K562 (cell line): Measurements from ENCODE around the gene PGBD1. TPM values are rescaled to one million over a fixed set of nuclear protein-coding genes. Genes with fewer than 3 reads are reported as not detected.
A peak's percentile ranks its signal among the peaks of the same experiment; 100 is the strongest.

Experiments
- ATAC-seq: fragments of 200-7000 bp; cut with Tn5 transposase; 3 replicates; pipeline ENCODE4 v1.9.1; 2020; ENCODE audit warnings: moderate library complexity
- BruUV-seq: library from RNA; stranded (reverse); fragments of 400-500 nt; replicated peaks from 2 replicates; lab custom pipeline; 2021; lab: Mats Ljungman, UMichigan
- CTCF ChIA-PET: fragments of 300-600 bp; formaldehyde crosslinking; extraction: SDS; loops from one replicate; lab custom pipeline; 2021; ENCODE audit warnings: low intra/inter-chr PET ratio; lab: Yijun Ruan, JAX
- POLR2A ChIA-PET: fragments of 300-600, 350-650 bp; sonication (Branson Sonifier 250); formaldehyde crosslinking; extraction: SDS; loops from one replicate; lab custom pipeline; 2021; ENCODE audit warnings: antibody characterized with exemption, inconsistent platforms; lab: Yijun Ruan, JAX
- DNase-seq, 4 experiments: peaks; one replicate each; pipeline versions ENCODE4 v3.0.0 to v3.0.0-alpha.2; 2011 to 2018; ENCODE audit warnings: low spot score in 3 of 4, mixed read lengths in 3 of 4; ENCODE audit errors: extremely low read depth in 1 of 4
- FAIRE-seq: peaks from 2 replicates; lab custom pipeline; 2011; peaks lifted over from hg19 to GRCh38; lab: Jason Lieb, UNC
- H2AFZ ChIP-seq: 2 replicates; pipeline ENCODE4 v1.6.0; 2011; ENCODE audit warnings: low read depth, low read length, control low read depth, inconsistent platforms
- H3K27ac ChIP-seq: fragments of 200-600 bp; 3 replicates; pipeline ENCODE4 v1.8.0; 2011; ENCODE audit warnings: low read depth, mild to moderate bottlenecking, control low read depth, inconsistent platforms, low read length, moderate library complexity, mixed read lengths; ENCODE audit errors: extremely low read depth
- H3K27me3 ChIP-seq, 2 experiments: fragments of 300-600 bp in 1 of 2; 2 replicates in 1 of 2; 3 replicates in 1 of 2; pipeline versions ENCODE4 v1.6.0 to v1.8.0; 2011; ENCODE audit warnings: inconsistent platforms in 2 of 2, low read length in 2 of 2, mild to moderate bottlenecking in 1 of 2, mixed read lengths in 1 of 2, moderate library complexity in 1 of 2; ENCODE audit not compliant: control insufficient read depth in 2 of 2, insufficient read depth in 2 of 2
- H3K36me3 ChIP-seq: fragments of 300-600 bp; 3 replicates; pipeline ENCODE4 v1.8.0; 2011; ENCODE audit warnings: mild to moderate bottlenecking, low read length, inconsistent platforms; ENCODE audit not compliant: control insufficient read depth, insufficient read depth
- H3K4me1 ChIP-seq, 2 experiments: fragments of 200-600 bp in 1 of 2; replicated peaks in 1 of 2; 2 replicates in 1 of 2; 3 replicates in 1 of 2; pipeline versions ENCODE4 v1.5.1 to v1.8.0; 2011; ENCODE audit warnings: inconsistent platforms in 2 of 2, low read length in 2 of 2, mild to moderate bottlenecking in 1 of 2, mixed read lengths in 1 of 2, moderate library complexity in 1 of 2; ENCODE audit not compliant: control insufficient read depth in 2 of 2, insufficient read depth in 2 of 2
- H3K4me2 ChIP-seq: 2 replicates; pipeline ENCODE4 v1.6.1; 2011; ENCODE audit warnings: low read length, control low read depth, inconsistent platforms, mixed read lengths; ENCODE audit not compliant: insufficient read depth
- H3K4me3 ChIP-seq: fragments of 200-600 bp; sonication (generic), shearing (Covaris generic); 2 replicates; pipeline ENCODE4 v1.5.1; 2016; ENCODE audit warnings: control low read depth, inconsistent platforms
- H3K79me2 ChIP-seq: fragments of 200-600 bp; 3 replicates; pipeline ENCODE4 v1.8.0; 2011; ENCODE audit warnings: low read length, inconsistent platforms; ENCODE audit not compliant: control insufficient read depth, insufficient read depth
- H3K9ac ChIP-seq, 2 experiments: 2 replicates each; pipeline versions ENCODE4 v1.6.0 to v1.6.1; 2011; ENCODE audit warnings: low read depth in 2 of 2, low read length in 2 of 2, control low read depth in 1 of 2, inconsistent platforms in 1 of 2, mild to moderate bottlenecking in 1 of 2, mixed read lengths in 1 of 2; ENCODE audit not compliant: insufficient read depth in 1 of 2
- H3K9me1 ChIP-seq: one replicate; pipeline ENCODE4 v1.6.0; 2011; ENCODE audit warnings: inconsistent platforms, mild to moderate bottlenecking, low read length, moderate library complexity; ENCODE audit not compliant: control insufficient read depth, insufficient read depth
- H3K9me3 ChIP-seq: replicated peaks from 2 replicates; pipeline ENCODE4 v1.5.1; 2011; ENCODE audit warnings: low read depth, low read length, inconsistent platforms; ENCODE audit not compliant: control insufficient read depth, insufficient read depth
- H4K20me1 ChIP-seq: replicated peaks from 2 replicates; pipeline ENCODE4 v1.6.1; 2011; ENCODE audit warnings: low read length, inconsistent platforms, mixed read lengths; ENCODE audit not compliant: control insufficient read depth, insufficient read depth
- ZFX ChIP-seq: sonication (generic); formaldehyde crosslinking; IDR thresholded peaks from 2 replicates; pipeline ENCODE4 v1.8.0; 2022; ENCODE audit warnings: mild to moderate bottlenecking, missing genetic modification reagents, moderate library complexity
- ZNF12 ChIP-seq: sonication (generic); formaldehyde crosslinking; IDR thresholded peaks from 2 replicates; pipeline ENCODE4 v1.4.0; 2020; ENCODE audit warnings: mild to moderate bottlenecking, missing genetic modification reagents
- WGBS: fragments of 100-300 bp; shearing (Covaris generic); methylation state at CpG from one replicate; pipeline ENCODE4 v1.1.6; 2016; ENCODE audit warnings: low coverage, mixed read lengths; ENCODE audit not compliant: insufficient coverage; ENCODE audit errors: missing lambda C conversion rate; 5-methylcytosine and 5-hydroxymethylcytosine counted together
- in situ Hi-C: fragments of 300-500 bp; cut with MboI; formaldehyde crosslinking; loops from 4 replicates; pipeline ENCODE4 v1.15.0; 2018; ENCODE audit warnings: inconsistent platforms, mixed read lengths
- intact Hi-C: fragments of 100-400 bp; cut with micrococcal nuclease; formaldehyde crosslinking; loops from 2 replicates; pipeline ENCODE4 v1.14.2; 2022
- polyA plus RNA-seq, 8 experiments: library from polyadenylated mRNA; depleted of rRNA in 4 of 8; stranded (reverse) in 5 of 8; unstranded in 3 of 8; fragments of >200 nt; fragmentation: Nextera tagmentation in 2 of 8; fragmentation: Illumina TruSeq in 1 of 8; extraction: Ambion mirVana in 2 of 8; extraction: Trizol in 1 of 8; gene quantifications; 2 replicates each; pipeline versions ENCODE4 v1.2.1 to v1.2.3, GENCODE V29; 2011 to 2014; ENCODE audit warnings: inconsistent platforms in 1 of 8, missing spikeins in 1 of 8
- total RNA-seq, 7 experiments: library from RNA; depleted of rRNA in 6 of 7; stranded (reverse); fragments of >200 nt in 6 of 7; fragmentation: Illumina TruSeq in 2 of 7; extraction: Trizol in 2 of 7; gene quantifications; 2 replicates each; pipeline versions ENCODE4 v1.2.1 to v1.2.3, GENCODE V29; 2011 to 2021; ENCODE audit warnings: low replicate concordance in 1 of 7
- TF ChIP-seq, protein P1 (sequence below), 2 experiments: IDR thresholded peaks; 2 replicates each; pipeline ENCODE4 v1.6.1; 2011; ENCODE audit warnings: borderline replicate concordance in 1 of 2, control low read depth in 1 of 2, low read depth in 1 of 2, low read length in 1 of 2, mild to moderate bottlenecking in 1 of 2, mixed read lengths in 1 of 2, moderate library complexity in 1 of 2; ENCODE audit not compliant: insufficient read depth in 1 of 2, insufficient read length in 1 of 2, poor library complexity in 1 of 2, severe bottlenecking in 1 of 2; ENCODE audit errors: extremely low read depth in 1 of 2
- TF ChIP-seq, protein P2 (sequence below): sonication (generic); formaldehyde crosslinking; IDR thresholded peaks from 2 replicates; pipeline ENCODE4 v1.8.1; 2023; ENCODE audit warnings: missing genetic modification reagents, mild to moderate bottlenecking, borderline replicate concordance

Gene PGBD1
- total and polyA plus RNA-seq, 9 of the 15 experiments (the other 6 are each of a cell fraction or from before 2014, with no cell fraction given), result 3.3 to 9.0 (median 7.3) TPM

DNA sequence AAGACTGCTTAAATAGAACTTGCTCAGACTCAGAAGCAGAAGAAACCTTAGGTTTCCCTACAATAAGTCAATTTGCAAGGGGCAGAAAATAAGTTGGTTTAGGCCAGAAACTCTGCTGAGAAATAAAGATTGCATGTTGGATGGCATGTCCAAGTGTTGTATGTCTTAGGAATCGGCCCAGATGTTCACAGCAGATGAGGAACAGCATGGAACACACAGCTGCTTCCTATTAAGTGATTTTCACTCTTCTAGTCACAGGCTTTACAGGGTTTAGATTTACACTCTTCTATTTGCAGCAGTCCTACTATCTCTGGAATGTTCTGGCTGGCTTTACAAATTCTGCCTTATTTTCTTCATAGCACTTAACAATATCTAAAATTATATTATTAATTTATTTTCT lies 32.5 kb upstream of the PGBD1 start (continued):
- TF ChIP-seq, protein P1, sequence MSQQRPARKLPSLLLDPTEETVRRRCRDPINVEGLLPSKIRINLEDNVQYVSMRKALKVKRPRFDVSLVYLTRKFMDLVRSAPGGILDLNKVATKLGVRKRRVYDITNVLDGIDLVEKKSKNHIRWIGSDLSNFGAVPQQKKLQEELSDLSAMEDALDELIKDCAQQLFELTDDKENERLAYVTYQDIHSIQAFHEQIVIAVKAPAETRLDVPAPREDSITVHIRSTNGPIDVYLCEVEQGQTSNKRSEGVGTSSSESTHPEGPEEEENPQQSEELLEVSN (IDR thresholded peaks at IDR 0.05; ENCODE audit: borderline replicate concordance in 1 of 2, extremely low read depth in 1 of 2, insufficient read depth in 1 of 2, insufficient read length in 1 of 2, low read depth in 1 of 2, low read length in 1 of 2, poor library complexity in 1 of 2, severe bottlenecking in 1 of 2), result no peak

DNA sequence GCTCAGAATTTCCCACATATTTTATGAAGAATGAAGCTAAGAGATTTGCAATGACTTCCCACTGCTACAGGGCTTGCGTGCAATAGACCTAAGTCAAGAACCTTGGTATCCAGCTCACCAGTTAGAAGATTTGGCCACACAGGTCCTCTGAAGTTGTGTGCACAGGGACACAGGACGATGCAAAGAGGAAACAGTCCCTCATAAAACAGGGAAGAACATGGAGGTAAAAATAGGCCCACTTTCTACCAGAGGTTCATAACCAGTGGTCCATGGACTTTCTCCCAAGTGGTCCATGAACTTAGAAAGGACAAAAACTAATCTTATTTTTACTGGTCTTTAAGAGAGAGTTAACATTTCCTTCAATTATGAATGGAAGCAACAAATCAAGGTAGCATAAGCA lies 30.6 kb upstream of the PGBD1 start:
- H3K4me1 ChIP-seq, result peaks cover 10 to 24% of the 10 kb centered on the region in 2 experiments
- peak overlapping the region in 1 of 2 experiments; percentile 77; a peak in 2 of 4 replicates for H3K9ac ChIP-seq
- intact Hi-C loops, result no loop called here
- no peaks in the 10 kb centered on the region for H3K27me3 ChIP-seq
- no TSS peak for BruUV-seq
- no peaks in the 10 kb centered on the region for H4K20me1 ChIP-seq
- peaks cover 19% of the 10 kb centered on the region for H3K79me2 ChIP-seq
- H3K4me2 ChIP-seq, result peak overlapping the region; percentile 99
- POLR2A ChIA-PET, result interaction anchor here (1.1 to 8.3 kb wide), 3 partner anchors 9 to 17 kb away, joined by 5 to 73 read pairs (median 9); partner anchors contain the start of gene ZSCAN26
- 56% methylated on average over 2 of the region's 2 CpGs for WGBS
- in situ Hi-C loops, result no loop called here
- TF ChIP-seq, protein P2, sequence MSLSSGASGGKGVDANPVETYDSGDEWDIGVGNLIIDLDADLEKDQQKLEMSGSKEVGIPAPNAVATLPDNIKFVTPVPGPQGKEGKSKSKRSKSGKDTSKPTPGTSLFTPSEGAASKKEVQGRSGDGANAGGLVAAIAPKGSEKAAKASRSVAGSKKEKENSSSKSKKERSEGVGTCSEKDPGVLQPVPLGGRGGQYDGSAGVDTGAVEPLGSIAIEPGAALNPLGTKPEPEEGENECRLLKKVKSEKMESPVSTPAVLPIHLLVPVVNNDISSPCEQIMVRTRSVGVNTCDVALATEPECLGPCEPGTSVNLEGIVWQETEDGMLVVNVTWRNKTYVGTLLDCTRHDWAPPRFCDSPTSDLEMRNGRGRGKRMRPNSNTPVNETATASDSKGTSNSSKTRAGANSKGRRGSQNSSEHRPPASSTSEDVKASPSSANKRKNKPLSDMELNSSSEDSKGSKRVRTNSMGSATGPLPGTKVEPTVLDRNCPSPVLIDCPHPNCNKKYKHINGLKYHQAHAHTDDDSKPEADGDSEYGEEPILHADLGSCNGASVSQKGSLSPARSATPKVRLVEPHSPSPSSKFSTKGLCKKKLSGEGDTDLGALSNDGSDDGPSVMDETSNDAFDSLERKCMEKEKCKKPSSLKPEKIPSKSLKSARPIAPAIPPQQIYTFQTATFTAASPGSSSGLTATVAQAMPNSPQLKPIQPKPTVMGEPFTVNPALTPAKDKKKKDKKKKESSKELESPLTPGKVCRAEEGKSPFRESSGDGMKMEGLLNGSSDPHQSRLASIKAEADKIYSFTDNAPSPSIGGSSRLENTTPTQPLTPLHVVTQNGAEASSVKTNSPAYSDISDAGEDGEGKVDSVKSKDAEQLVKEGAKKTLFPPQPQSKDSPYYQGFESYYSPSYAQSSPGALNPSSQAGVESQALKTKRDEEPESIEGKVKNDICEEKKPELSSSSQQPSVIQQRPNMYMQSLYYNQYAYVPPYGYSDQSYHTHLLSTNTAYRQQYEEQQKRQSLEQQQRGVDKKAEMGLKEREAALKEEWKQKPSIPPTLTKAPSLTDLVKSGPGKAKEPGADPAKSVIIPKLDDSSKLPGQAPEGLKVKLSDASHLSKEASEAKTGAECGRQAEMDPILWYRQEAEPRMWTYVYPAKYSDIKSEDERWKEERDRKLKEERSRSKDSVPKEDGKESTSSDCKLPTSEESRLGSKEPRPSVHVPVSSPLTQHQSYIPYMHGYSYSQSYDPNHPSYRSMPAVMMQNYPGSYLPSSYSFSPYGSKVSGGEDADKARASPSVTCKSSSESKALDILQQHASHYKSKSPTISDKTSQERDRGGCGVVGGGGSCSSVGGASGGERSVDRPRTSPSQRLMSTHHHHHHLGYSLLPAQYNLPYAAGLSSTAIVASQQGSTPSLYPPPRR (CRISPR knock-in tag), result no peak
- 0 out of 2 replicates have a peak, but pooled peaks have one; percentile 25 for TF ChIP-seq ZFX (CRISPR knock-in tag)
- peak; percentile 98 for TF ChIP-seq ZNF12
- DNase-seq (no peak), FAIRE-seq (no peak), ATAC-seq (no peak)
- no peak overlapping the region for H2AFZ ChIP-seq
- peak overlapping the region; percentile 73 for H3K4me3 ChIP-seq
- no peak overlapping the region for H3K27ac ChIP-seq
- no peaks in the 10 kb centered on the region for H3K9me1 ChIP-seq
- CTCF ChIA-PET, result no interaction called here
- H3K36me3 ChIP-seq, result peaks cover 28% of the 10 kb centered on the region; the same call in 2 of the 3 replicates
- H3K9me3 ChIP-seq, result 0 out of 2 replicates have a peak, but pooled peaks cover 2% of the 10 kb centered on the region
